SK-N-SH treated with all-trans-retinoic acid at 6 μM for 48 hours (cell line): ENCODE data around the gene MYNN.

Source experiments
- ATAC-seq: fragments of 200-7000 bp; cut with Tn5 transposase; 3 replicates; pipeline ENCODE4 v1.9.1; 2020; ENCODE audit warnings: mild to moderate bottlenecking, moderate library complexity
- ARNTL ChIP-seq: fragments of 450-650 bp; formaldehyde crosslinking; IDR thresholded peaks from 2 replicates; pipeline ENCODE4 v1.5.0; 2020; ENCODE audit warnings: low read depth, mild to moderate bottlenecking, moderate library complexity, borderline replicate concordance
- CSDC2 ChIP-seq: fragments of 250-450 bp; sonication (Bioruptor Pico); IDR thresholded peaks from 2 replicates; pipeline ENCODE4 v1.5.0; 2020; ENCODE audit warnings: mild to moderate bottlenecking, moderate library complexity
- ESRRG ChIP-seq: fragments of 250-450 bp; sonication (Bioruptor Pico); IDR thresholded peaks from 2 replicates; pipeline ENCODE4 v1.6.1; 2021; ENCODE audit warnings: mild to moderate bottlenecking
- GLIS3 ChIP-seq: fragments of 250-450 bp; sonication (Bioruptor Pico); IDR thresholded peaks from 2 replicates; pipeline ENCODE4 v1.5.0; 2020; ENCODE audit warnings: mild to moderate bottlenecking, moderate library complexity
- ISL1 ChIP-seq: fragments of 250-450 bp; sonication (Bioruptor Pico); IDR thresholded peaks from 2 replicates; pipeline ENCODE4 v2.1.2; 2022; ENCODE audit warnings: mild to moderate bottlenecking, moderate library complexity
- PPARA ChIP-seq: fragments of 250-450 bp; sonication (Bioruptor Pico); IDR thresholded peaks from 2 replicates; pipeline ENCODE4 v1.5.0; 2020; ENCODE audit warnings: mild to moderate bottlenecking, borderline replicate concordance
- RARB ChIP-seq: fragments of 250-450 bp; sonication (Bioruptor Pico); IDR thresholded peaks from 2 replicates; pipeline ENCODE4 v1.8.0; 2021; ENCODE audit warnings: mild to moderate bottlenecking, moderate library complexity
- SNAI2 ChIP-seq: fragments of 250-450 bp; sonication (Bioruptor Pico); IDR thresholded peaks from 2 replicates; pipeline ENCODE4 v1.5.0; 2020; ENCODE audit warnings: mild to moderate bottlenecking, moderate library complexity
- TCF4 ChIP-seq: fragments of 250-450 bp; sonication (Bioruptor Pico); IDR thresholded peaks from 2 replicates; pipeline ENCODE4 v1.8.0; 2021; ENCODE audit warnings: mild to moderate bottlenecking, moderate library complexity, borderline replicate concordance
- TOX ChIP-seq: fragments of 250-450 bp; sonication (Bioruptor Pico); IDR thresholded peaks from 2 replicates; pipeline ENCODE4 v1.8.0; 2021; ENCODE audit warnings: mild to moderate bottlenecking, moderate library complexity, borderline replicate concordance
- ZC3H10 ChIP-seq: fragments of 250-450 bp; sonication (Bioruptor Pico); IDR thresholded peaks from 2 replicates; pipeline ENCODE4 v1.5.1; 2021; ENCODE audit warnings: mild to moderate bottlenecking, moderate library complexity
- ZFP3 ChIP-seq: fragments of 250-450 bp; sonication (Bioruptor Pico); IDR thresholded peaks from 2 replicates; pipeline ENCODE4 v1.5.0; 2020; ENCODE audit warnings: mild to moderate bottlenecking, moderate library complexity
- ZFP30 ChIP-seq: fragments of 450-650 bp; formaldehyde crosslinking; IDR thresholded peaks from 2 replicates; pipeline ENCODE4 v1.5.0; 2022; ENCODE audit warnings: mild to moderate bottlenecking, moderate library complexity
- ZNF565 ChIP-seq: fragments of 450-650 bp; formaldehyde crosslinking; conservative IDR thresholded peaks from 2 replicates; pipeline ENCODE4 v1.5.0; 2020; ENCODE audit warnings: low read depth, mild to moderate bottlenecking, moderate library complexity
- ZNF70 ChIP-seq: fragments of 450-650 bp; formaldehyde crosslinking; IDR thresholded peaks from 2 replicates; pipeline ENCODE4 v1.5.0; 2020; ENCODE audit warnings: mild to moderate bottlenecking, moderate library complexity
- ZNF8 ChIP-seq: fragments of 450-650 bp; formaldehyde crosslinking; IDR thresholded peaks from 2 replicates; pipeline ENCODE4 v1.5.0; 2020; ENCODE audit warnings: mild to moderate bottlenecking, moderate library complexity
- TF ChIP-seq, protein P1 (sequence below): fragments of 250-450 bp; sonication (Bioruptor Pico); IDR thresholded peaks from 2 replicates; pipeline ENCODE4 v1.8.0; 2021; ENCODE audit warnings: low read depth, mild to moderate bottlenecking, moderate library complexity, borderline replicate concordance
- TF ChIP-seq, protein P2 (sequence below): fragments of 250-450 bp; sonication (Bioruptor Pico); IDR thresholded peaks from 2 replicates; pipeline ENCODE4 v1.8.0; 2020; ENCODE audit warnings: mild to moderate bottlenecking, moderate library complexity, borderline replicate concordance
- TF ChIP-seq, protein P3 (sequence below): fragments of 250-450 bp; sonication (Bioruptor Pico); IDR thresholded peaks from 2 replicates; pipeline ENCODE4 v1.5.1; 2021; ENCODE audit warnings: mild to moderate bottlenecking, moderate library complexity
- TF ChIP-seq, protein P4 (sequence below): fragments of 250-450 bp; sonication (Bioruptor Pico); IDR thresholded peaks from 2 replicates; pipeline ENCODE4 v1.5.1; 2020; ENCODE audit warnings: low read depth, mild to moderate bottlenecking, moderate library complexity
- TF ChIP-seq, protein P5 (sequence below): fragments of 250-450 bp; sonication (Bioruptor Pico); IDR thresholded peaks from 2 replicates; pipeline ENCODE4 v1.5.0; 2020; ENCODE audit warnings: mild to moderate bottlenecking, moderate library complexity

The MYNN gene

DNA sequence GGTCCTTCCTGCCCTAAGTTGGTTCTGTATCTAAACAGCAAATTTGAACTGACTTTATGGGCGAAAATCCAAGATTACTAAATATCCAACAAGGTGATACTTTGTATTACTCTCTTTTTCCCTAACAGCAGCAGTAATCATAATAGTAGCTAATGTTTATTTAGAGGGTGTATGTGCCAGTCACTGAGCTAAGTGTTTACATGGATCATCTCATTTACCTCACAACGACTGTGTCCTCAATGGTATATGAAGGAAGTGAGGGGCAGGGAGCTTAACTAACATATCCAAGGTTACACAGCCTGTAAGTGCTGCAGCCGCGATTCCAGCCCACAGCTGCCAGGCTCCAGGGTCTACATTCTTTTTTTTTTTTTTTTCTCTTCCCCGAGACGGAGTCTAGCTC lies 49.8 kb downstream of the MYNN start:
- ATAC-seq: no peak
- TF ChIP-seq TCF4 (CRISPR knock-in tag) (no peak), ISL1 (no peak), CSDC2 (CRISPR knock-in tag) (no peak), ZNF565 (CRISPR knock-in tag) (no peak), ARNTL (CRISPR knock-in tag) (no peak), ZNF70 (CRISPR knock-in tag) (no peak), PPARA (CRISPR knock-in tag) (no peak)
- TF ChIP-seq, protein P1, sequence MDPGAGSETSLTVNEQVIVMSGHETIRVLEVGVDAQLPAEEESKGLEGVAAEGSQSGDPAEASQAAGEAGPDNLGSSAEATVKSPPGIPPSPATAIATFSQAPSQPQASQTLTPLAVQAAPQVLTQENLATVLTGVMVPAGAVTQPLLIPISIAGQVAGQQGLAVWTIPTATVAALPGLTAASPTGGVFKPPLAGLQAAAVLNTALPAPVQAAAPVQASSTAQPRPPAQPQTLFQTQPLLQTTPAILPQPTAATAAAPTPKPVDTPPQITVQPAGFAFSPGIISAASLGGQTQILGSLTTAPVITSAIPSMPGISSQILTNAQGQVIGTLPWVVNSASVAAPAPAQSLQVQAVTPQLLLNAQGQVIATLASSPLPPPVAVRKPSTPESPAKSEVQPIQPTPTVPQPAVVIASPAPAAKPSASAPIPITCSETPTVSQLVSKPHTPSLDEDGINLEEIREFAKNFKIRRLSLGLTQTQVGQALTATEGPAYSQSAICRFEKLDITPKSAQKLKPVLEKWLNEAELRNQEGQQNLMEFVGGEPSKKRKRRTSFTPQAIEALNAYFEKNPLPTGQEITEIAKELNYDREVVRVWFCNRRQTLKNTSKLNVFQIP: no peak
- TF ChIP-seq, protein P2, sequence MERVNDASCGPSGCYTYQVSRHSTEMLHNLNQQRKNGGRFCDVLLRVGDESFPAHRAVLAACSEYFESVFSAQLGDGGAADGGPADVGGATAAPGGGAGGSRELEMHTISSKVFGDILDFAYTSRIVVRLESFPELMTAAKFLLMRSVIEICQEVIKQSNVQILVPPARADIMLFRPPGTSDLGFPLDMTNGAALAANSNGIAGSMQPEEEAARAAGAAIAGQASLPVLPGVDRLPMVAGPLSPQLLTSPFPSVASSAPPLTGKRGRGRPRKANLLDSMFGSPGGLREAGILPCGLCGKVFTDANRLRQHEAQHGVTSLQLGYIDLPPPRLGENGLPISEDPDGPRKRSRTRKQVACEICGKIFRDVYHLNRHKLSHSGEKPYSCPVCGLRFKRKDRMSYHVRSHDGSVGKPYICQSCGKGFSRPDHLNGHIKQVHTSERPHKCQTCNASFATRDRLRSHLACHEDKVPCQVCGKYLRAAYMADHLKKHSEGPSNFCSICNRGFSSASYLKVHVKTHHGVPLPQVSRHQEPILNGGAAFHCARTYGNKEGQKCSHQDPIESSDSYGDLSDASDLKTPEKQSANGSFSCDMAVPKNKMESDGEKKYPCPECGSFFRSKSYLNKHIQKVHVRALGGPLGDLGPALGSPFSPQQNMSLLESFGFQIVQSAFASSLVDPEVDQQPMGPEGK (CRISPR knock-in tag): no peak
- TF ChIP-seq, protein P3, sequence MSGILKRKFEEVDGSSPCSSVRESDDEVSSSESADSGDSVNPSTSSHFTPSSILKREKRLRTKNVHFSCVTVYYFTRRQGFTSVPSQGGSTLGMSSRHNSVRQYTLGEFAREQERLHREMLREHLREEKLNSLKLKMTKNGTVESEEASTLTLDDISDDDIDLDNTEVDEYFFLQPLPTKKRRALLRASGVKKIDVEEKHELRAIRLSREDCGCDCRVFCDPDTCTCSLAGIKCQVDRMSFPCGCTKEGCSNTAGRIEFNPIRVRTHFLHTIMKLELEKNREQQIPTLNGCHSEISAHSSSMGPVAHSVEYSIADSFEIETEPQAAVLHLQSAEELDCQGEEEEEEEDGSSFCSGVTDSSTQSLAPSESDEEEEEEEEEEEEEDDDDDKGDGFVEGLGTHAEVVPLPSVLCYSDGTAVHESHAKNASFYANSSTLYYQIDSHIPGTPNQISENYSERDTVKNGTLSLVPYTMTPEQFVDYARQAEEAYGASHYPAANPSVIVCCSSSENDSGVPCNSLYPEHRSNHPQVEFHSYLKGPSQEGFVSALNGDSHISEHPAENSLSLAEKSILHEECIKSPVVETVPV (CRISPR knock-in tag): no peak

DNA sequence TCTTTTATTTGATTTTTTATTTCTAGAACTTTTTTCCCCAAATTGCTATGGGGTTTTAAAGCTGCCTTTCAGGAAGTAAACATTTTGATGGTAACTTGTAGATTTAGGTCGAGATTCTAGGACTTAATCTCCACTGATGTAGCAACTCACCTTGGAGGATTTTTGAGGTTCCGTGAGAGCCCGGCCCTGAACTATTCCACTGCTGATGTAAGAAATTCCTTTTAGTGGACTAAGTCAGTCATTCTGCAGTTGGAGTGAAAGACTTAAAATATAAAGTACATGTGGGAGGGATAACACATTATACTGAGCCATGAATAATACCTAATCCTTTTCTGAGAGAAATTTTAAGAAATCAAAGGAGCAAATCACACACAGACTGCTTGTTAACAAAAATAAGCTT lies 52.1 kb downstream of the MYNN start:
- no peak for TF ChIP-seq ZFP3 (CRISPR knock-in tag)
- no peak for TF ChIP-seq ARNTL (CRISPR knock-in tag)
- no peak for TF ChIP-seq PPARA (CRISPR knock-in tag)
- TF ChIP-seq, protein P2 (CRISPR knock-in tag): no peak
- no peak for TF ChIP-seq ISL1
- no peak for TF ChIP-seq ESRRG (CRISPR knock-in tag)
- TF ChIP-seq TOX: no peak
- no peak for TF ChIP-seq GLIS3
- TF ChIP-seq CSDC2 (CRISPR knock-in tag): no peak
- no peak for TF ChIP-seq SNAI2 (CRISPR knock-in tag)
- no peak for TF ChIP-seq ZNF70 (CRISPR knock-in tag)
- no peak for TF ChIP-seq TCF4 (CRISPR knock-in tag)
- no peak for TF ChIP-seq ZFP30
- TF ChIP-seq ZC3H10 (CRISPR knock-in tag): no peak
- no peak for TF ChIP-seq RARB (CRISPR knock-in tag)
- TF ChIP-seq ZNF565 (CRISPR knock-in tag): no peak
- no peak for TF ChIP-seq ZNF8 (CRISPR knock-in tag)
- TF ChIP-seq, protein P4, sequence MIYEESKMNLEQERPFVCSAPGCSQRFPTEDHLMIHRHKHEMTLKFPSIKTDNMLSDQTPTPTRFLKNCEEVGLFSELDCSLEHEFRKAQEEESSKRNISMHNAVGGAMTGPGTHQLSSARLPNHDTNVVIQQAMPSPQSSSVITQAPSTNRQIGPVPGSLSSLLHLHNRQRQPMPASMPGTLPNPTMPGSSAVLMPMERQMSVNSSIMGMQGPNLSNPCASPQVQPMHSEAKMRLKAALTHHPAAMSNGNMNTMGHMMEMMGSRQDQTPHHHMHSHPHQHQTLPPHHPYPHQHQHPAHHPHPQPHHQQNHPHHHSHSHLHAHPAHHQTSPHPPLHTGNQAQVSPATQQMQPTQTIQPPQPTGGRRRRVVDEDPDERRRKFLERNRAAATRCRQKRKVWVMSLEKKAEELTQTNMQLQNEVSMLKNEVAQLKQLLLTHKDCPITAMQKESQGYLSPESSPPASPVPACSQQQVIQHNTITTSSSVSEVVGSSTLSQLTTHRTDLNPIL (CRISPR knock-in tag): no peak
- TF ChIP-seq, protein P5, sequence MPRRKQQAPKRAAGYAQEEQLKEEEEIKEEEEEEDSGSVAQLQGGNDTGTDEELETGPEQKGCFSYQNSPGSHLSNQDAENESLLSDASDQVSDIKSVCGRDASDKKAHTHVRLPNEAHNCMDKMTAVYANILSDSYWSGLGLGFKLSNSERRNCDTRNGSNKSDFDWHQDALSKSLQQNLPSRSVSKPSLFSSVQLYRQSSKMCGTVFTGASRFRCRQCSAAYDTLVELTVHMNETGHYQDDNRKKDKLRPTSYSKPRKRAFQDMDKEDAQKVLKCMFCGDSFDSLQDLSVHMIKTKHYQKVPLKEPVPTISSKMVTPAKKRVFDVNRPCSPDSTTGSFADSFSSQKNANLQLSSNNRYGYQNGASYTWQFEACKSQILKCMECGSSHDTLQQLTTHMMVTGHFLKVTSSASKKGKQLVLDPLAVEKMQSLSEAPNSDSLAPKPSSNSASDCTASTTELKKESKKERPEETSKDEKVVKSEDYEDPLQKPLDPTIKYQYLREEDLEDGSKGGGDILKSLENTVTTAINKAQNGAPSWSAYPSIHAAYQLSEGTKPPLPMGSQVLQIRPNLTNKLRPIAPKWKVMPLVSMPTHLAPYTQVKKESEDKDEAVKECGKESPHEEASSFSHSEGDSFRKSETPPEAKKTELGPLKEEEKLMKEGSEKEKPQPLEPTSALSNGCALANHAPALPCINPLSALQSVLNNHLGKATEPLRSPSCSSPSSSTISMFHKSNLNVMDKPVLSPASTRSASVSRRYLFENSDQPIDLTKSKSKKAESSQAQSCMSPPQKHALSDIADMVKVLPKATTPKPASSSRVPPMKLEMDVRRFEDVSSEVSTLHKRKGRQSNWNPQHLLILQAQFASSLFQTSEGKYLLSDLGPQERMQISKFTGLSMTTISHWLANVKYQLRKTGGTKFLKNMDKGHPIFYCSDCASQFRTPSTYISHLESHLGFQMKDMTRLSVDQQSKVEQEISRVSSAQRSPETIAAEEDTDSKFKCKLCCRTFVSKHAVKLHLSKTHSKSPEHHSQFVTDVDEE (CRISPR knock-in tag): no peak
- no peak for ATAC-seq
